Nephron (organoid): ENCODE measurements around the gene GNS.
"Not testable (repeated sequence)": the region's sequence is repeated elsewhere in the genome, so short reads cannot be mapped to it uniquely, and the experiment has no call there.

Experiments used
- H3K27ac Mint-ChIP-seq, 3 experiments: 2 replicates each; pipeline ENCODE4 v1.8.0; 2020; ENCODE audit warnings: mixed read lengths in 3 of 3, mild to moderate bottlenecking in 2 of 3, moderate library complexity in 1 of 3
- H3K27me3 Mint-ChIP-seq: 2 replicates; pipeline ENCODE4 v1.8.0; 2021; ENCODE audit warnings: low read depth, mild to moderate bottlenecking, moderate library complexity, mixed read lengths
- H3K36me3 Mint-ChIP-seq: 2 replicates; pipeline ENCODE4 v1.8.0; 2020; ENCODE audit warnings: low read depth, mixed read lengths
- H3K4me1 Mint-ChIP-seq: 2 replicates; pipeline ENCODE4 v1.8.0; 2020; ENCODE audit warnings: mixed read lengths
- H3K4me3 Mint-ChIP-seq, 3 experiments: 2 replicates each; pipeline ENCODE4 v1.8.0; 2020; ENCODE audit warnings: mild to moderate bottlenecking in 3 of 3, mixed read lengths in 3 of 3, moderate library complexity in 2 of 3
- H3K9me3 Mint-ChIP-seq: 2 replicates; pipeline ENCODE4 v1.8.0; 2020; ENCODE audit warnings: mixed read lengths
- CTCF ChIP-seq, 3 experiments: fragments of 200-600 bp; sonication (generic); IDR thresholded peaks; one replicate each; pipeline ENCODE4 v1.5.0; 2021; ENCODE audit warnings: antibody characterized with exemption in 3 of 3; ENCODE audit not compliant: unreplicated experiment in 3 of 3

GNS gene

GRCh38 chr12:64781280-64782190 lies 22.3 kb upstream of the GNS start:
- peak overlapping the region in 1 of 3 experiments; percentile 36 for H3K27ac Mint-ChIP-seq
- peaks cover 3% of the 10 kb centered on the region for H3K36me3 Mint-ChIP-seq
- H3K4me1 Mint-ChIP-seq = peaks cover 18% of the 10 kb centered on the region
- H3K27me3 Mint-ChIP-seq = peaks cover 84% of the 10 kb centered on the region
- H3K9me3 Mint-ChIP-seq = peaks cover 10% of the 10 kb centered on the region
- peak overlapping the region; percentile 81 to 84 (median 83) for H3K4me3 Mint-ChIP-seq
- TF ChIP-seq CTCF (IDR thresholded peaks at IDR 0.05; ENCODE audit: unreplicated experiment in 3 of 3) = no peak

- H3K4me3 Mint-ChIP-seq = peak overlapping the region; percentile 78 to 84 (median 83)
- no peak overlapping the region for H3K27ac Mint-ChIP-seq
- no peak for TF ChIP-seq CTCF (IDR thresholded peaks at IDR 0.05; ENCODE audit: unreplicated experiment in 3 of 3)
- H3K4me1 Mint-ChIP-seq = peaks cover 18% of the 10 kb centered on the region
- H3K36me3 Mint-ChIP-seq = peaks cover 3% of the 10 kb centered on the region
- H3K9me3 Mint-ChIP-seq = peaks cover 18% of the 10 kb centered on the region
- H3K27me3 Mint-ChIP-seq = peaks cover 90% of the 10 kb centered on the region
These were observed 21.5 kb upstream of the GNS start for GRCh38 chr12:64780531-64781279.

DNA sequence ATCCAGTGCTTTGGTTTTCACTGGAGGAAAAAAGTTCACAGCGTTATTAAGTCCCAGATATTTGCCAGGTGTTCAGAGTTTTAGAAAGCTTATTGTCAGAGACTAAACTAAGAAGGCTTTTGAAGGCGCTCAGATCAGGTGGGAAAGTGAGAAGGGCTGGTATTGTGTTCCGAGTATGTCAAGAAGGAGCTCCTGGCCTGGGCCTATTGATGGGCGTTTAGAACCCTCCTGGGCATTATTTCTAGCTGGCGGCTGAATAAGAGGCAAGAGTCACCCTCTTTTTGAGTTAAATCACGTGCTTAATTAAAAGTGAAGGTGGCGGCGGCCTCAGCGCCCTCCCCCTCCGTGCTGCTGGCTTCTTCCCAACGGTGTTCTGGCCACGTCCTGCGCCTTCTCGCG lies 20.9 kb upstream of the GNS start:
- no peak for TF ChIP-seq CTCF (IDR thresholded peaks at IDR 0.05; ENCODE audit: unreplicated experiment in 3 of 3)
- Mint-ChIP-seq H3K4me1 (peaks cover 18% of the 10 kb centered on the region), H3K36me3 (peaks cover 3% of the 10 kb centered on the region), H3K27ac (peak overlapping the region in 2 of 3 experiments; percentile 15 to 48), H3K27me3 (peaks cover 91% of the 10 kb centered on the region), H3K4me3 (peak overlapping the region; percentile 74 to 84 (median 78)), H3K9me3 (peaks cover 24% of the 10 kb centered on the region)

DNA sequence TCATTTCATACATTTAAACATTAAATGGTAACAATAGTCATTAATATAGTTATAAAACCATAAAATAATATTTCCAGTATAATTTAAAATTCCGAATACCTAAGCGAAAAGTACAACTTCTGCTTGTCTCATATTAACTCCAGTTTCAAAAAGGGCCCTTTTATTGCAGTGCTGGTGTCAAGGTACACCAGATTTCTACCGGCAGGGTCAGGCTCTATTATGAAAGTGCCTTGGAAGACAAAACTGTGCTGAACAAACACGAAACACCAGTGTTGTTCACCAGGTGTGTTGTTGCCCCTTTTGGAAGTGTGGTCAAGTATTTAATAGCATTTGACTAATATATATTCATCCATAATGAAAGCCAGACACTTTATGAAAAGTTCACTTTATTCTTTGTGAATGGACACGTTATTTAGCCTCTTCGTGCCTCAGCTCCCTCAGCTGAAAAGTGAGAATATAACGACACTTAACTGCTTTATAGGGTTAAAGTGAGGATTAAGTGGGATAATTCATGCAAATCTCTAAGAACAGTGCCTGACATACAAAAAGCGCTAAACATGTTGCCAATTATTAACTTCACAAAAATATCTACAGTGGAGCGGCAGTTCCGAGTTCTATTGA lies 20.3 kb upstream of the GNS start:
- no peak for TF ChIP-seq CTCF (IDR thresholded peaks at IDR 0.05; ENCODE audit: unreplicated experiment in 3 of 3)
- Mint-ChIP-seq H3K4me1 (peaks cover 18% of the 10 kb centered on the region), H3K27ac (no peak overlapping the region), H3K27me3 (peaks cover 92% of the 10 kb centered on the region), H3K4me3 (peak overlapping the region; percentile 74 to 84 (median 78)), H3K36me3 (peaks cover 3% of the 10 kb centered on the region), H3K9me3 (peaks cover 28% of the 10 kb centered on the region)

DNA sequence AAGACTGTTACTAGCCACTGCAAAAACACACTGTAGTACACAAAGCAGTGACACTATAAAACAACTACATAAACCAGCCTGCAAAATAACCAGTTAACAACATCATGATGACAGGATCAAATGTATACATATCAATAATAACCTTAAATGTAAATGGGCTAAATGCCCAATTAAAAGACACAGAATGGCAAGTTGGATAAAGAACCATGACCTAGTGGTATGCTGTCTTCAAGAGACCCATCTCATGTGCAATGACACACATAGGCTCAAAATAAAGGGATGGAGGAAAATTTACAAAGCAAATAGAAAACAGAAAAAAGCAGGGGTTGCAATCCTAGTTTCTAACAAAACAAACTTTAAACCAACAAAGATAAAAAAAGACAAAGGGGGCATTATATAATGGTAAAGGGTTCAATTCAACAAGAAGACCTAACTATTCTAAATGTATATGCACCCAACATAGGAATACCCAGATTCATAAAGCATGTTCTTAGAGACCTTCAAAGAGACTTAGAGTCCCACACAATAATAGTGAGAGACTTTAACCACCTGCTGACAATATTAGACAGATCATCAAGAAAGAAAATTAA lies 16.0 kb upstream of the GNS start:
- not testable (repeated sequence) for H3K4me3 Mint-ChIP-seq, H3K27ac Mint-ChIP-seq
- H3K27me3 Mint-ChIP-seq = peaks cover 56% of the 10 kb centered on the region

DNA sequence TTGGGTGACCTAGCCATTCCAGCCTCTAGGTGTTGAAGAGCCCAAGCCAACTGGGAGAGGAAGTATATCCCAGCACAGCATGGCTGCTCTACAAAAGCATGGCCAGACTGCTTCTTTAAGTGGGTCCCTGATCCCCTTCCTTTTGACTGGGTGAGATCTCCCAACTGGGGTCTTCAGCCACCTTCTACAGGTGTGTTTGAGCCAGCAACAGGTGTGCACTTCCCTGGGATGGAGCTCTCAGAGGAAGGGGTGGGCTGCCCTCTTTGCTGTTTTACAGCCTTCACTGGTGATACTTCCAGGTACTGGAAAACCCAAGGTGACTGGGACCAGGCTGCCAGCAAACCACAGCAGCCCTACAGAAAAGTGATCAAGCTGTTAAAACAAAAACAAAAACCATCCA lies 14.2 kb upstream of the GNS start:
- H3K4me1 Mint-ChIP-seq = no peaks in the 10 kb centered on the region
- H3K4me3 Mint-ChIP-seq = no peak overlapping the region
- H3K9me3 Mint-ChIP-seq = peaks cover 42% of the 10 kb centered on the region
- TF ChIP-seq CTCF (IDR thresholded peaks at IDR 0.05; ENCODE audit: unreplicated experiment in 3 of 3) = no peak
- peaks cover 37% of the 10 kb centered on the region for H3K27me3 Mint-ChIP-seq
- H3K27ac Mint-ChIP-seq = no peak overlapping the region
- peaks cover 15% of the 10 kb centered on the region for H3K36me3 Mint-ChIP-seq

More for the DNA sequence above, 16.0 kb upstream of the GNS start:
- Mint-ChIP-seq H3K9me3 (peaks cover 42% of the 10 kb centered on the region), H3K36me3 (peaks cover 15% of the 10 kb centered on the region)
- H3K4me1 Mint-ChIP-seq = not testable (repeated sequence)
